ENCODE measurements around the gene DYNC1H1.

The DYNC1H1 gene

GRCh38 chr14:101945171-101945570, 19.2 kb upstream of the DYNC1H1 start:
- no peak for DNase-seq

GRCh38 chr14:101947577-101947903, 16.8 kb upstream of the DYNC1H1 start:
- DNase-seq, result peak; percentile 46

- DNase-seq, result peak; percentile 100
These were observed 16.3 kb upstream of the DYNC1H1 start for GRCh38 chr14:101947904-101948665.

- DNase-seq, result no peak
These were observed 15.6 kb upstream of the DYNC1H1 start for GRCh38 chr14:101948666-101949216.

GRCh38 chr14:101950100-101950499, 14.3 kb upstream of the DYNC1H1 start:
- no peak for DNase-seq

GRCh38 chr14:101950516-101951215, 13.7 kb upstream of the DYNC1H1 start:
- no peak for DNase-seq

- no peak for DNase-seq
These were observed 11.2 kb upstream of the DYNC1H1 start for GRCh38 chr14:101953151-101953550.

GRCh38 chr14:101954501-101954900, 9.9 kb upstream of the DYNC1H1 start:
- no peak for DNase-seq

GRCh38 chr14:101955695-101956161, 8.6 kb upstream of the DYNC1H1 start:
- DNase-seq, result no peak

- no peak for DNase-seq
These were observed 8.0 kb upstream of the DYNC1H1 start for GRCh38 chr14:101956179-101956885.

- no peak for DNase-seq
These were observed 6.8 kb upstream of the DYNC1H1 start for GRCh38 chr14:101957406-101958234.

- no peak for DNase-seq
These were observed 5.8 kb upstream of the DYNC1H1 start for GRCh38 chr14:101958418-101959180.

GRCh38 chr14:101959277-101959676, 5.1 kb upstream of the DYNC1H1 start:
- no peak for DNase-seq

GRCh38 chr14:101960225-101960624, 4.1 kb upstream of the DYNC1H1 start:
- peak; percentile 53 for DNase-seq

- DNase-seq, result peak; percentile 83
These were observed 3.2 kb upstream of the DYNC1H1 start for GRCh38 chr14:101961011-101961721.

GRCh38 chr14:101961746-101962502, 2.4 kb upstream of the DYNC1H1 start:
- DNase-seq, result no peak

GRCh38 chr14:101962503-101962874, 1.9 kb upstream of the DYNC1H1 start:
- DNase-seq, result no peak

- DNase-seq, result no peak
These were observed 1.3 kb upstream of the DYNC1H1 start for GRCh38 chr14:101963052-101963451.

GRCh38 chr14:101963656-101964296, 597 bp upstream of the DYNC1H1 start:
- DNase-seq, result no peak

- DNase-seq, result peak; percentile 75
These were observed 790 bp downstream of the DYNC1H1 start for GRCh38 chr14:101965181-101965544.

All from stimulated activated CD8-positive, alpha-beta memory T cell treated with anti-CD3 and anti-CD28 coated beads, Interleukin-4, amount 100 ng/mL, for 48 hours (primary cell).